OCI-LY7 (cell line): ENCODE data around the gene TCF15.

Experiments
- CTCF ChIP-seq: fragments of 200-600 bp; sonication (generic); conservative IDR thresholded peaks from 2 replicates; pipeline ENCODE4 v1.5.1; 2014; ENCODE audit warnings: mild to moderate bottlenecking, antibody characterized with exemption, low read length, moderate library complexity, mixed read lengths
- EZH2phosphoT487 ChIP-seq: fragments of 200-600 bp; sonication (generic); IDR thresholded peaks from 2 replicates; pipeline ENCODE4 v1.6.1; 2018; ENCODE audit warnings: low read depth, borderline replicate concordance, mild to moderate bottlenecking, mixed run types, antibody characterized with exemption, low read length, moderate library complexity, mixed read lengths

GRCh38 chr20:645318-646106 is 35.4 kb upstream of the TCF15 start:
- TF ChIP-seq CTCF (peak; percentile 94), EZH2phosphoT487 (no peak)
